HG03064 (cell line): Measurements from ENCODE around the gene TRPM2.

Source experiments
- ATAC-seq: cut with Tn5 transposase; IDR thresholded peaks from one replicate; pipeline ENCODE4 v1.9.1; 2021; ENCODE audit warnings: low read depth; ENCODE audit not compliant: unreplicated experiment

Gene TRPM2

DNA sequence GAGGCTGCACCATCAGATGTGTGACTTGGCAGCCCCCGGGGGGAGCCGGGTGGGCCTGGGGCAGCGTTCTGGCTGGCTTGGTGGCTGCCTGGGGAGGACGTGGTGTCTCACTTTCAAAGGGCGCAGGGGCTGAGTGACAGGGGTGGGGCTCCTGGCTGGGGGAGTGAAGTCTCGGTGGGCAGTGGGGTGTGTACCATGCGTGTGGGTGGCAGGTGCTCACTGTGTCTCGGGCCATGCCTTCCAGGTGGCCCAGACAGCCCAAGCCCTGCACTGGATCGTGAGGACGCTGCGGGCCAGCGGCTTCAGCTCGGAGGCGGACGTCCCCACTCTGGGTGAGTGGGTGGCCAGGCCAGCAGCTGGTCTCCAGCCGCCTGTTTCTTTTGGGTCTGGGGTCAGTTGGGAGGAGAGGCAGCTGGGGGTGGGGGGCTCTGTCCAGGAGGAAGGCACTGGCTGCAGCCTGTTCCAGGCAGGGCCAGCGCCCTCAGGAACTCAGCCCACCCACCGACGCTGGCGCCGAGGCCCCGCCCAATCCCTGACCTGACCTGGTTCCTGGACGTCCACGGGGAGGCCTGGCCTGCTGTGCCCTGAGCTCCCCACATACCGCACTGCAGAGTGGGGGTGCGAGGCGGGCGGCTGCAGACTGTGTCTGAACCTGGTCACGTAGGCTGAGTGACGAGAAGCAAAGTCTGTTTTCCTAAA, 71.3 kb downstream of the TRPM2 start:
- no peak for ATAC-seq

DNA sequence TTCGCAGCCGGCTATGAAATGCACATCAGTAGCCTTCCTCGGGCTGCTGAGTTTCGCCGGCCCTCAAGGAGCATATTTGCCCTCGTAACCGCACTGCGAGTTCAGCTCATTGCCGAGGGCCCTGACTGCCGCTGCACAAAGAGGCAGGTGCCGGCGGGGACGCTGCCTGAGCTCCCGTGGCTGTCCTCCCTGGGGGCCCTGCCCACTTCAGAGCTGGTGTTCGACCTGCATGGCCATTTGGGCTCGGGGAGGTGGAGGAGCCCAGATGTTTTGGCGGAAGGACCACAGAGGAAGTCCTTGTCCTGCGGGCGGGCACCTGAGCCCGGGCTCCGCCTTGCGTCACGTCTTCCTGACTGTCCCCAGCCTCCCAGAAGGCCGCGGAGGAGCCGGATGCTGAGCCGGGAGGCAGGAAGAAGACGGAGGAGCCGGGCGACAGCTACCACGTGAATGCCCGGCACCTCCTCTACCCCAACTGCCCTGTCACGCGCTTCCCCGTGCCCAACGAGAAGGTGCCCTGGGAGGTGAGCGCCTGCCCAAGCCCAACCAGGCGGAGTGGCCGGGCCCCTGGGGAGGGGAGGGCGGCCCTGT, 72.0 kb downstream of the TRPM2 start:
- no peak for ATAC-seq

DNA sequence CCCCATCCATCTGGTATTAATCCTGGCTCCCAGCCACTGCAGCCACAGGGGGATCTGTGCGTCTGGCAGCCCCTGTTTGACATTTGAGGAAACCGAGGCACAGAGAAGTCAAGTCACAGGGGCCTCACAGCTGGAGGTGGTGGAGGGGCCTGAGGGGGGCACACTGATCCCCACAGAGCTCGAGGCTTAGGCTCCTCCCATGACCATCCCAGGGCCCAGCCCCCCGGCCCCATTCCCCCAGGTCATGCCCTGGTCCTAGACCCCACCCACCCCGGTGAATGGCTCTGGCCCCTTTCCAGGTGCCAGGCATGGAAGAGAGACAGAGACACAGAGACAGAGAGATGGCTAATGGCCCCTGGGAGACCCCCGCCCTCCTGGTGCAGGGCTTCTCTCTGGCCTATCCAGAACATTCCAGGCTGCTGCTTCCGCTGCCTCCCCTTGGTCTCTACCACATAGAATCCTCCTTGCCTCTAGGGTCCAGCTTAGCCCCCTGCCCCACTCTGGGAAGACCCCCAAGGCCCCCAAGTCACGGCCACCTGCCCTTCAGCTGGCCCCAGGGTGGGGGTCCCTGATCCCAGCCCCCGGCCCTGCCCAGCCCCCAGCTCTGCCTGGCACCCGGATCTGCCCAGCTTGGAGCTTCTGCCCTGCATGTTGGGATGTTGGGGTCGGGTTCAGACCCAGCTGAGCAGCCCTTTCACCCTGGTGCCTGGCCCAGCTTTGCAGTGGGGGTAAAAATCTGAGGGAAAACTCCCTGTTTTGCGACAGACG, 72.7 kb downstream of the TRPM2 start:
- no peak for ATAC-seq

DNA sequence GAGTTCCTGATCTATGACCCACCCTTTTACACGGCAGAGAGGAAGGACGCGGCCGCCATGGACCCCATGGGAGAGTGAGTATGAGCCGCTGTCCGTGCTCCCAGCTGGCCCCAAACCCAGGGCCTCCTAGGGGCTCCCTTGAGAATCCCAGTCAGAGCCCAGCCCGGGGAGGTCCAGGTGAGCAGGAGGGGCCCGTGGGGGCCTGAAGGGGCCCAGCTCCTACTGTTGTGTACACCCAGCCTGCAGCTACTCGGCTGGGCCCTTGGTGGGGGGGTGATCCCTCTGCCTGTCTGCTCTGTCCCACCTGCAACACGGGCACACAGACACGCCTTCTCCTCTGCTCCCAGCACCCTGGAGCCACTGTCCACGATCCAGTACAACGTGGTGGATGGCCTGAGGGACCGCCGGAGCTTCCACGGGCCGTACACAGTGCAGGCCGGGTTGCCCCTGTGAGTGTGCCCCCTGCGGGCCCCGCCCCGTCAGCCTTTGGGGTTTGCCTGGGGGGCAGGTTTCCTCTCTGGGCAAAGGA, 73.3 kb downstream of the TRPM2 start:
- ATAC-seq, result no peak

DNA sequence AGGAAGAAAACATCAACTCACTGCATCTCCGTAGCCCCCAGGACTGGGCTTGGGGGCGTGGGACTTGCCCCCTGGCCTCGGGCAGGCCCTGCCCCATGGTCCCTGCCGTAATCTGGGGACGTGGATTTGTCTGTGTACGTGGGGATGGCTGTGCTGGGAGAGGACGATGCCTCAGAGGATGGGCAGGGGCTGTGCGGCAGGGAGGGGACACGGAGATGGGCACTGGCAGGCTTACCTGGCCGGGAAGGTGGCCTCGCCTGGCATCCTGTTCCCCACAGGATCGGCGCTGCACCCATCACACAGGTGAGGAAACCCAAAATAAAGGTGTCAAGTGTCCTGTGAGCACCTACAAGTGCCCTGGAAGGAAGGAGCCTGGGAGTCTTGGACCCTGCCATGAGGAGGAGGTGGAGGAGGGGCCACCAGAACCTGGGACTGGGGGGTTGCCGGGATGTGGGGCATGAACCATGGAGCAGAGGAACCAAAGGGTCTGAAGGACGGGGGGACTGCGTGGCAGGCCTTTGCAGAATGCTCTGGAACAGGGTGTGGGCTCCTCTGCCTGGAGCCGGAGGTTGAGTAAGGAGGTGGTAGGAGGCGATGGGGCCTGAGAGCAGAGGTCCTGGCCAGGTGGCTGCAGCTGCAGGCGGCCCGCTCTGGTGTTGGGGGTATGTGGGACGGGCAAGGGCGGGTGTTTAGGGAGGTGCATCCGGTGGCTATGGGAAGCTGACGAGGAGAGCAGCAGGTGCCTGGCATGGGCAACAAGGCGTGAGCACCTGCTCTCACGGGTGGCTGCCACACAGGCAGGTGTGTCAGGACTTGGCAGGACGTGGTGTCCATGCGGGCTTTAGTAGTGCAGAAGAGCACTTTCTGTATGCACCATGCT, 74.1 kb downstream of the TRPM2 start:
- no peak for ATAC-seq

DNA sequence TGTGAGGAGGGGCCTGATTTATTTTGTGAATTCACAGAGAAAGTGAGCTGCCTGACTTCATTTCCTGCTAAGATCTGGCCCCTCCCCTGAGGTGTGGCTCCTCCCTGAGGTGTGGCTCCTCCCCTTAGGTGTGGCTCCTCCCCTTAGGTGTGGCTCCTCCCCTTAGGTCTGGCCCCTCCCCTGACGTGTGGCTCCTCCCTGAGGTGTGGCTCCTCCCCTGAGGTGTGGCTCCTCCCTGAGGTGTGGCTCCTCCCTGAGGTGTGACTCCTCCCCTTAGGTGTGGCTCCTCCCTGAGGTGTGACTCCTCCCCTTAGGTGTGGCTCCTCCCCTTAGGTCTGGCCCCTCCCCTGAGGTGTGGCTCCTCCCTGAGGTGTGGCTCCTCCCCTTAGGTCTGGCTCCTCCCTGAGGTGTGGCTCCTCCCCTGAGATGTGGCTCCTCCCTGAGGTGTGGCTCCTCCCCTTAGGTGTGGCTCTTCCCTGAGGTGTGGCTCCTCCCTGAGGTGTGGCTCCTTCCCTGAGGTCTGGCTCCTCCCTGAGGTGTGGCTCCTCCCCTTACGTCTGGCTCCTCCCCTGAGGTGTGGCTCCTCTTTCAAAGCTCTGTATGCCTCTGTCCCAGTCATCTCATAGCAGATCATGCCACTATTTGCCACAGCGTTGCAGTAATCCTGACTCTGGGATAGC, 75.0 kb downstream of the TRPM2 start:
- ATAC-seq, result no peak

DNA sequence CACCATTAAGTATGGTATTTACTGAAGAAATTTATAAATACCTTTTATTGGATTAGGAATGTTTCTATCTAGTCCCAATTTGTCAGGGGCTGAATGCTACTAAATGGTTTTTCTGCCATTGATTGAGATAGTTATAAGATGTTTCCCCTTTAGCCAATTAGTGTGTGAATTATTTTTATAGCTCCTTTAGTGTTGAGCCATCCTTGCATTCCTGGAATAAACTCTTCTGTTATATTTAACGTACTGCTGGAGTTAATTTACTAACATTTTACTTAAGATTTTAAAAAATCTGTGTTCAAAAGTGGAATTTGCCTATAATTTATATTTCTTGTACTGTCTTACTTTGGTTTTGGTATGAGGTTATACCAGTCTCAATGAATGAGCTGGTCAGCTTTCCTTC, 76.5 kb downstream of the TRPM2 start:
- no peak for ATAC-seq

DNA sequence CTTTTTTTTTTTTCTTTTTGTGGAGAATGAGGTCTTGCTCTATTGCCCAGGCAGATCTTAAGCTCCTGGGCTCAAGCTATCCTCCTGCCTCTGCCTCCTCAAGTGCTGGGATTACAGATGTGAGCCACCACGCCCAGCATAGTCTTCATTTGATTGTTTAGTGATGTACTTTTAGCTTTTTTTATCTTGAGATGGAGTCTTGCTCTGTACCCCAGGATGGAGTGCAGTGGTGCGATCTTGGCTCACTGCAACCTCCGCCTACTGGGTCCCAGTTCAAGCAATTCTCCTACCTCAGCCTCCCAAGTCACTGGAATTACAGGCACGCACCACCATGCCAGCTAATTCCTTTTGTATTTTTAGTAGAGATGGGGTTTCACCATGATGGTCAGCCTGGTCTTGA, 77.9 kb downstream of the TRPM2 start:
- no peak for ATAC-seq

DNA sequence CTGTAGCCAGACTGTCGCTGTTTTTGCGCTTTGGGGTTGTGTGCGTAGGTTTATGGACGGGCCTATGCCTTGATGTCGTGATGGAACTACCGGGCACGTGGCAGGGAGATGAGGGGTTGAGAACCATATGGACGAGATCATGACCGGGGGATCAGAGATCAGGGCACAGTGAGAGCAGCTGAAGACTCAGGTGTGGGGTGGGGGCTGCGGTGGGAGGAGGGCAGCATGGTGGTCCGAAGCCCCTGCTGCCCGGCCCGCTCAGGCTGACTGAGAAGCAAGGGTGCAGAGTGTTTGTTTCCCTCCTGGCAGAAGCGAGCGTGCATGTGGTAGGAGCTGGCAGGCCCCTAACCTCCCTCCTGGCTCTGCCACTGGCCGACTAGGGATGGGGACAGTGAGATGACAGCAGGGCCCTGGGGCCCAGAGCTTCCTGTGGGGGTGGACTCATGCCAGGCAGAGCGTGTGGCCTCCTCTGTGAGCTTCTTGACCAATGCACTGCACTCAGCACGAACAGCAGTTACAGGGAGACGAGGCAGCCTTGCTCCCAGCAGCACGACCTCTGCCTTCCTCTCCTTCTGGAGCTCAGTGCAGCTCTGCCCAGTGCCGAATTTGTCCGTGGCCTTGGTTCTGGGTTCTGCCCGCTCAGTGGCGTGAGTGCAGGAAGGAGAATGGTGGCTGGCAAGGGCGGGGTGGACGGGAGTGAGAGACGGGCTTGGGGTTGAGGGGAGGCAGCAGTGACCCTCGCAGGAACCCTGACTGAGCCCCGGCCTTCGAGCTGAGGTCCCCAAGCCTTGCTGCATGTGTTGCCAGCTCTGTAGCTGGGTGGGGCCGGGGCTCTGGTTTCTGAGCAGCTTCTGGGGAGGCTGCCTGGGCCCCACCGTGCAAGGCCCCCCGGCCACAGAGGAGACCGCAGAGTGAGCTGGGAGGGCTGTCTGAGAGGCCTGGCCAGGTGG, 79.7 kb downstream of the TRPM2 start:
- ATAC-seq, result no peak

DNA sequence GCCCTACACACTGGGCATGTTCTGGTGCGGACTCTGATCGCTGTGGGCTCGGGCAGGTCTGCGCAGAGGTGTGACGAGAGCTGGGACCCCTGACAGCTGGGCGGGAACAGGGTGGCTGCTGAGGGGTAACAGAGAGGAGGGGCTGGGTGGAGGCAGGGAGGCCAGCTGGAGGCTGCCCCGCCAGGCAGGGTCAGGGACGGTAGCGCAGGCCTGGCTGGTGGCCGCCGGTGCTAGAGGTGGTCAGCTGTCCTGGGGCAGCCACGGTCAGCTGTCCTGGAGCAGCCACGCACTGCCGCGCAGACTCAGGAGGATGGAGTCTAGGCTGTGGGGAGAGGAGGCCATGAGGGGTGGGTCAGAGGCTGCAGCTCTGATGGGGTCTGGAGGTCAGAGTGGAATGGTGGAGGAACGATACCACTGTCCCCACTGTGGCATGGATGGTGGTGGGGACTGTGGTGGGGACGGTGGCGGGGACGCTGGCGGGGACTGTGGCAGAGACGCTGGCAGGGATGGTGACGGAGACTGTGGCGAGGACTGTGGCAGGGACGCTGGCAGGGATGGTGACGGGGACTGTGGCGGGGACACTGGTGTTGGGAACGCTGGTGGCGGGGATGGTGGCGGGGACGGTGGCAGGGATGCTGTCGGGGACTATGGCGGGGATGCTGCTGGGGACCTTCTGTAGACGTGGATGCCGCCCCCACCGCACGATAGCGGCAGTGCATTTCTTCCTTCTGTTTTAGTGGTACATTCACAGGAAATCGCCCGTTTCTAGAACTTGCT, 80.6 kb downstream of the TRPM2 start:
- no peak for ATAC-seq

DNA sequence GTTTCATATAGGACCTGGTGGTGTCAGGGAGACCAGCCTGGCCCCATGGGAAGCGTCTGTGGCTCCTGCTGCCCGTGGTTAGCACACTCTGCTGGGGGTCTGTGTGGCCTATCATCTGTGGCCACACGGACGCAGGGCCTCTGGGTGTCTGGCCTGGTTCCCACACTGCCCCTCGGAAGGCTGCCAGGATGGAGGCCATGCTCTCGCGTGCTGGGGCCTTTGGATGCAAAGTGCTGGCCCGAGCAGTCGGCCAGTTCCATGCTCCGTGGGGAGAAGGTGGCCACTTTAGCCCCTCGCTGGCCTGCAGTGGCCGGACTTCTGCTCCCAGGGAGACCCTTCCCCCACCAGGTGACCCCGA, 81.1 kb downstream of the TRPM2 start:
- no peak for ATAC-seq

DNA sequence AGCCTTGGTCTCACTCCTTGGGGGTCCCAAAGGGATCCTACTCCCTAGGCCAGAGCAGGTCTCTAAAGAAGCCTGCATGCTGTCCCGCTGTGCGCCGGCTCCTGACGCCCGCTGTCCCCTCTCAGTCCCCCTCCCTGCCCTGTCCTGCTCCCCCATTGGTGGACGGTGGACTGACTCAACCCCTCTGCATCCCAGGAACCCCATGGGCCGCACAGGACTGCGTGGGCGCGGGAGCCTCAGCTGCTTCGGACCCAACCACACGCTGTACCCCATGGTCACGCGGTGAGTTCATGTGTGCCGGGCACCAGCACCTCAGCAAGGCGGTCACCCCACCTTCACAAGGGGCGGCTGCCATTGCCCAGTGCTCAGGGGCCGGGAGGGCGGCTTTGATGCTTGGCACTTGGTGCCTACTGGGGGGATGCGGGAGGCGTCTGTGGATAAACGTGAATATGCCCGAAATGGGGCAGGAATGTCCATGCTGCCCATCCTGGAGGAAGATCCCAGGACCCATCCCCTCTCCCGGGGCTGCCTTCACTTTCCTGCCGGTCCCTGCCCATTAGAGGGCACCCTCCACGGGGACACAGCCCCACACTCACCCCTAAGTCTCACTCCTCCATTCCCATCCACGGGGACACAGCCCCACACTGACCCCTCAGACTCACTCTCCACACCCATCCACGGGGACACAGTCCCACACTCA, 81.7 kb downstream of the TRPM2 start:
- ATAC-seq, result no peak

DNA sequence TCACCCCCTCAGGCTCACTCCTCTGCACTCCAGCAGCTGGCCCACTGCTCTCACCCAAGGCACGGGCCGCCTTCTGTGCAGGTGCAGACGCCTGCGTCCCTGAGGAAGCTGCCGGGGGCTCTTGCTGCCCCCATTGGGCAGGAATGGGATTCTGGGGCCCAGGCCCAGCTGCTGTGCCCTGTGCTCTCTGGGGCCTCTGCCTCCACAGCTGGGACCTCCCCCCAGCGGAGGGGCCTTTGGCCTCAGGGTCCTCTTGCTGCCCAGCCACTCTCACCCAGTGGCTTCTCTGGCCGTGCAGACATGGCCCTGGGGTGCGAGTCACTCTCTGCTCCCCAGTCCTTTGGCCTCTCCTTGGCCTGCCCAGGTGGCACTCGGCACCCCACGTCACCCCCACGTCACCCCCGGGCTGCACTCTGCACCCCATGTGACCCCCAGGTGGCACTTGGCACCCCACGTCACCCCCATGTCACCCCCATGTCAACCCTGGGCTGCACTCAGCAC, 82.7 kb downstream of the TRPM2 start:
- ATAC-seq, result no peak

DNA sequence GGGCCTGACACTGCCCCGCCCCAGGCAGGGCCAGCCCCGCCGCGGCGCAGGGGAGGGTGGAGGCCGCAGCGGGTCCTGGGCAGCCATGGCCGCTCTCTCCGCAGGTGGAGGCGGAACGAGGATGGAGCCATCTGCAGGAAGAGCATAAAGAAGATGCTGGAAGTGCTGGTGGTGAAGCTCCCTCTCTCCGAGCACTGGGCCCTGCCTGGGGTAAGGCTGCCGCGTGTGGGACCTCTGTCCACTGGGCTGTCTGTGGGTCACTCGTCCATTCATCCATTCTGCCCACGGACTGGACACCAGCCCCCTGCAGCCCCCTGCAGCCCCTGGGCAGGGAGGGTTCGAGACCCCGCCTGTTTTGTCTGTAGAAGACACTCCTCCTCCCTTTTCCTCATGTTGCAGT, 83.5 kb downstream of the TRPM2 start:
- ATAC-seq, result no peak

DNA sequence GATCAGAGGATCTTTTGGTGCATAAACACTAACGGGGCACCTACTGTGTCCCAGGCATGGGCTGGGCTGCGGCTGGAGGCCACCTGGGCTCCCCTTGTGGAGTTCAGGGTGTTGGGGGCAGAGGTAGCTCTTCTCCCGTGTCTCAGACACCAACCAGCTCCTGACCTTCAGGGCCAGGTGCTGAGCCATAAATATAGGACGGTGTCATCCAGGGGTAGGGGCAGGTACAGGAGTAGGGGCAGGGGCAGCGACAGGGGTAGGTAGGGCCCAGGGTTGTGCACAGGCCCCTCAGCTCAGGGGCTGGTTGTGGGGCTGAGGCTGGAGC, 83.9 kb downstream of the TRPM2 start:
- no peak for ATAC-seq

DNA sequence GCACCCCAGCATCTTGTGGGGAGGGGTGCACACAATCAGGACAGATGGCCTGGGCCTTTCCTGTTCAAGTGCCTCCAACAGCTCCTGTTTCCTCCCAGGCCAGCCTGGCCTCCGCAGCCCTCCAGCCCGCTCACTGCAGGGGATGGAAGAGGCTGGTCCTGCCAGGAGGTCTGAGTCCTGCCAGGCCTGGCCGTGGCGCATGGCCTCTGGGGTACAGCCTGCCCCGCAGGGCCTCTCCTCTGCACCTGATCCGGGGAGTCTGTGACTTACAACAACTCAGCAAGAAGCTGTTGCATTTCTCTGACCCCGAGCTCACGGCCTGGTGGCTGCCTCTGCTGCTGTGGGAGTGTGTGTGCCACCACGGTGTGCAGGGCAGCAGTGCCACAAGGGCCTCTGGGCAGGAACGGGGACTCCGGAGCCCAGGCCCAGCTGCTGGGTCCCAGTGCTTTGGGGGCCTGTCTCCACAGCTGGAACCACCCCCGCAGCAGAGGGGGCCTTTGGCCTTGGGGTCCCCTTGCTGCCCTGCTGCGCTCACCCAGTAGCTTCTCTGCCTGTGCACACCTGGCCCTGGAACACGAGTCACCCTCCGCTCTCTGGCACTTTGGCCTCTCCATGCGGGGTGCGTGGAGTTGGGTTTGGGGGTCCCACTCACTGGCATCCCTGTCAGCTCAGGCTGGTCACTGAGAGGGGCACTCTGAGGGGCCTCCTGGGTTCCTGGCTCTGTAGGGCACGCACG, 84.4 kb downstream of the TRPM2 start:
- no peak for ATAC-seq
